NCI-H774 (cell line): ENCODE data around the gene SNAP25.

Experiments used
- DNase-seq: peaks from one replicate; lab custom pipeline; 2025; lab: John Stamatoyannopoulos, UW

Gene SNAP25

DNA sequence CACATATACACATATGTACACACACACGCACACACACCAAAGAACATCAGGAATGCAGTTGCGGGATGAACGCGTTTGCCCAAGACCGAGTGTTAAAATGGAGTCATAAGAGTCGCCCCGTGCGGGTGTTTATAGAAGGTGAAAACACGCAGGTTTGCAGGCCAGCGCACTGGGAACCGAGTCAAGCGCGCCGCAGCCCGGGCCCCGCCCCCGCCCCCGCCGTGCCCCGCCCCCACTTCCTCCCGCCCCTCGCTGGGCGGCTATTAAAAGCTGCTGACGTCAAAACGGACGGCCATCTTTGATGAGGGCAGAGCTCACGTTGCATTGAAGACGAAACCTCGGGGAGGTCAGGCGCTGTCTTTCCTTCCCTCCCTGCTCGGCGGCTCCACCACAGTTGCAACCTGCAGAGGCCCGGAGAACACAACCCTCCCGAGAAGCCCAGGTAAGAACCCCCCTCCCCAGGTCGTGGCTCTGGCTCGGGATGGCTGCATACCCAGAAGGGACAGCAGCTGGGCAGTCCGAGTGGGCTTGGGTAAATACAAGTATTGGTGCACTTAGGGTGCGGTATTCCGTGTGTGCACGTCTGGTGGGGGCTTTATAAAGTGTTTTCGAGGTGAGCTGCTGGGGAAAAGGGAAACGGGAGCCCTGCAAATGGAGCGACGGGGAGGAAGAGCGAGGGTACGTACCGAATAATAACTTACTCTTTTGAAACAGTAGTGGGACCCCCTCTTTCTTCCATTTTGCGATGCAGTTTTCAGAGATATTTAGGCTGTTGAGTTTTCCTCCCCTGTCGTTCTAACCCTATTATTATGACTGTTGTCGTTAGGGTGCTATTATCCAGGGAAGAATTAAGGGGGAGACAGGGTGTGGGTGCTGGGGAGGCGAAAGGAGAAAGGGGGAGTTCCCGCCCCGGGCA, at the start of gene SNAP25:
Gene SNAP25 (plus strand): TSS at position 295 of the 916 bp plus-strand sequence. CDS start 56,662 bp downstream, outside the sequence.
- peak; percentile 93 for DNase-seq

DNA sequence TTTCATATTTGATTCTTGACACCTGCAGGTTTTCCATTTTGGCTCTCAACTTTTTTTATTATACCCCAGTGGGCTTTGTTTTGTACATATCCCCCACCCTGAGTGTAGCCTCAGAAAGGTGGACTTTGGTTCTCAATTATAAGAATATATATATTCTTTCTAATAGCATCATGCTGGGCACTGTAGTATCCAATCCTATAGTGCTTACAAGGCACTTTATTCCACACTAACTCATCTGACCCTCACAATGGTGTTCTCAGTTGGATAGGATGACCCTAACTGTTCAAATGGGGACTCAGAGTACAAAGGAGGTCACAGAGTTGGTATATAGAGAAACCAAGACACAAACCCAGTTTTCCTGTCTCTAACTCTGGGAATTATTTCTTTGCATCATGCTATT, 48.9 kb upstream of the SNAP25 start:
- no peak for DNase-seq

- DNase-seq = no peak
Observed at GRCh38 chr20:10170261-10170660, 48.4 kb upstream of the SNAP25 start.

DNA sequence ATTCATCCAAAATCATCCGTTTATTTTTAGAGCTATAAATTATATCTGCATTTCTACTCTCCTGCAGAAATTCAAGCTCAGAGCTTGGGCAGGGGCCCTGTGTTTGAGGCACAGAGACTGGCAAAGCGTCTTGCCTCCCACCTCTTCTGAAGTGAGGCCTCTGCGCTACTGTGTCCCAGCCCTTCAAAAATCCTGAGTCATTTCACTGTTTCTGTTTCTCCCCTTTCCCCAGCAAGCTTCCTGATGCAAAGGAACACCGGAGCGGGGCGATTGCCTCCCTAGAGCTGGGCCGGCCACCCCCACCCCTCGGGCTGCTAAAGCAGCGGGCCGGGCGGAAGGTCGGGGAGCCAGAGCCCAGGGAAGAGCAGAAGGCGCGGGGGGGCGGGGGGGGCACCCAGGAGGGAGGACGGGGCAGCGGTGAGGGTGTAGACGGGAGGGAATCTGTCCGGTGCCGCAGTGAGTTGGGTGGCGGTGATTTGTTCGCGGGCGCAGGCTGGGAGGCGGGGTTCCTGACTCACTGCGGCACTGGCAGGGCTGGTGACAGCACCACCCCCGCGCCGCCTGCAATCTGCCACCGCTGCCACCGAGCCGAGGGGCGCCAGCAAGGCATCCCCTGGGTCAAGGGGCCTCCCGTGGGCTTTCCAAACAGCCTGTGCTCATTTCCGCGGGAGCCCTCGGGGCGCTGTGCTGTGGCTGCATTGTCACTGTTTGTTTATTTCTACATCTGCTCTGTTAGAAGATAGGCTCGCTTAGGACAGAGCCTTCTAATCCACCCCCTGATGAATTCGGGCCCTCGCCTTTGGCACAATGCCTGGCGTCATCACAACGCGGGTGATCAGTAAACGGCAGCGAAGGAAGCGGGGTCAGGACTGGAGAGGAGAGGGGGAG, 46.5 kb upstream of the SNAP25 start:
- peak; percentile 58 for DNase-seq

DNA sequence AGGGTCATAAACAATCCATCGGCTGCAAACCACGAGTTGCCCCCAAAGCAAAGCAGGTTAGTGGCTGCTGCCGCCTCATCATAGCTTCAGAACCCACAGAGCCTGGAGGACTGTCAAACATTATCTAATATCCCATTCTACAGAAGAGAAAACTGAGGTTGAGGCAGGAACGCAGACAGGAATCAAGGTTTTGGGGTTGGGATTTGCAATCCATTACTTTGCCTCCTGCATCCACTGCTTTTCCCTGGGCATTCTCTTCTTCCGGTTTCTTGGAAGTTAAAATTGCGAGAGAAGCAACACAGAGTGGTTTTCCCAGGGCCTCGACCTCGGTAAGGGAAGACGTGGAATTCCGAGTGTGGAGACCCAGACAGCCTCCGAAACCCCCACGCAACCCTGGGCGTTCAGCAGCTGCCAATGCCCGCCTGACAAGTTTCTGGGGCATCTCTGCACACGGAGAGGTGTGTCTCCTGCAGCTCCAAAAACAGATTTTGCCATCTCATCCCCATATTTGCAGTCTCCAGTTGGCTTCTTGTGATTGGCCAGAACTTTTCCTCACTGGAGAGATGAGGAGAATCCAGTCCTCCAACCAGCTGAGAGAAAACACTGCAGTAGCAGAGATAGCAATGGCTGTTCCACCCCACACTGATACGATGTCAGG, 45.5 kb upstream of the SNAP25 start:
- DNase-seq = no peak

- no peak for DNase-seq
Observed at GRCh38 chr20:10174400-10174799, 44.2 kb upstream of the SNAP25 start.

DNA sequence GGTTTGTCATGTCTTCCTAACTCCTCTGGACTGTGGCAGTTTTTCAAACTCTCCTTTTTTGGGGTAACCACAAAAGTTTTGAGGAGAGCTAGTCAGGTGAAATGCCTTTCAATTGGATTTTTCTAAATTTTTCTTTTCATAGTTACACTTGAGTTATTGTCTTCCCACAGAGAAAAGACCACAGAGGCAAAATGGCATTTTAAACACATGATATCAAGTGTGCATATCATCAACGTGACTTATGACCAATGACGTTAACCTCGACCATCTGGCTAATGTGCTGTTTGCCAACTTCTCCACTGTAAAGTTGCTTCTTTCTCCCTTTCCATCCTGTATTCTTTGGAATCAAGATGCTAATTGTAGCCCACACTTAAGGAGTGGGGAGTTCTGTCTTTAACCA, 41.3 kb upstream of the SNAP25 start:
- DNase-seq = no peak

- no peak for DNase-seq
Observed at GRCh38 chr20:10178091-10178490, 40.5 kb upstream of the SNAP25 start.

GRCh38 chr20:10178727-10179313, 39.8 kb upstream of the SNAP25 start:
- DNase-seq = no peak

- no peak for DNase-seq
Observed at GRCh38 chr20:10179574-10180298, 38.9 kb upstream of the SNAP25 start.

DNA sequence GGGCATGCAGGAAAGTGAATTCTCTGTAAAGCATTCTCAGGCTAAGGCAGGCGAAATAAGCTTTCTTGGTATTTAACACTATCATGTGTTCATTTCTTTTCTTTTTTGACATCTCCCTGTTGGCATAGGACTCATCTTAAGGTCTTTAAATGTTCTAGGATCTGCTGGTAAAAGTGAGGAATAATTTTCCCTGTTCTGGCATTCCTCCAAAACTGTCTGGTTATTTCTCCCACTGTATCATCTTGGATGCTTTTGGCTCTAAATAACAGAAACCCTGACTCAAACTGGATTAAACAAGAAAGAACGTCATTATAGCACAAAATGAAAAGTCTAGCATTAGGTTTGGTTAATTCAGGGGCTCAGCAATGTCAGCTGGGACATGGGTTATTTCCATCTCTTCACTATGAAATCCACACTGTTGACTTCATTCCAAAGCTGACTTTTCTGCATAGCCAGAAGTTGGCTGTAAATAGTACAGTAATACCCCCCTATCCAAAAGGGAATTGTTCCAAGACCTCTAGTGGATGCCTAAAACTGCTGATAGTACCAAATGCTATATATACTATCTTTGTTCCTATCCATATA, 37.9 kb upstream of the SNAP25 start:
- DNase-seq = no peak

DNA sequence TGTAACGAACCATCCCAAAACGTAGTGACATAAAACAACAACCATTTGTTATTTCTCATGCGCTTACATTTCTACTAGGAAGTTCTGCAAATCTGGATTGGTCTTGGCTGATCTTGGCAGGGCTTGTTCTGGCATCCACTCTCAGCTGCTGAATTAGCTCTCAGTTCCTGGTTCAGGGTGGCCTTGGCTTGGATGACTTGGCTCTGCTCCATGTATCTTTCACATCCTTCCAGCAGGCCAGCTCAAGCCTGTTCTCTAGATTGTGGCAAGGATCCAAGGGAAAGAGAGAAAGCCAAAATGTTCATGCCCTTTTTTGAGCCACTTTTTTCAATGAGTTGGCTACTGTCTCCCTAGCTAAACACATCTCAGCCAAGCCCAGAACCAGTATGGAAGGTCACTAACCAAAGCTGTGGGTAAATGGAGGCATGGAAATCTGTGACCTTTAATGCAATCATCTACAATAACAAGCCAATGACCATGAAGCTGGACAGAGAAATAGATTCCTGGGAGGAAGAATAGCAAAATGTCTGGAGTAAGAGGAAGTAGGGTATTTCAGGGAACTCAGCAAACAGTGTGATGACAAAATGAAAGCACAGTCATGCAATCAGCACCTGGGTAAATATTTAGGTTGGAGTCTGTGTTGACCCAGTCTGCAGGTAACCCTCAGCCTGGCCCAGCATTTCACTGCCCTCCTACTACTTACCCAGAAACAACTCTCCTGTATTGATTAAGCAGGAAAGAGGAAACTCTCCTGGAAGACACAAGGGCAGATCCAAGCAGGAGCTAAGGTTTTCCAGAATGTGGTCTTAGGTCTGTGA, 32.7 kb upstream of the SNAP25 start:
- peak; percentile 80 for DNase-seq

GRCh38 chr20:10190456-10190855, 28.2 kb upstream of the SNAP25 start:
- no peak for DNase-seq

DNA sequence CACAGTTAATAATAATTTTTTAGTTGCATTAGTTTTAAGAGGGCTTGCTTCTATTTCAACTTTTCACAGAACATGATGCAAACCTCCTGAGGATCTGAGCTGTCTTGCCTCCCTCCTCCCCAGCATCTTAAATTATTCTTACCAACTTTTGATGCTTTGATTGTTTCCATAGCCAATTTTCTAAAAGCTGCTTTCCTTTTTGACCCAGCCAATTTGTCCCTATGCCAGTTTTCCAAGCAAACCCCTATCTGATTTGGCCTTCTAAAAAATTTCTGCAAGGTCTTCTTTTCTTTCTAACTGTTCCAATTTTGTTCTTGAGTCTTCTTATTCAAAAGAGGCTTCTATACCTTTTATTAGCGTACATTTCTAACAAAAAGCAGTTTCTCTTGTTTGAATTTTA, 26.5 kb upstream of the SNAP25 start:
- DNase-seq = no peak

DNA sequence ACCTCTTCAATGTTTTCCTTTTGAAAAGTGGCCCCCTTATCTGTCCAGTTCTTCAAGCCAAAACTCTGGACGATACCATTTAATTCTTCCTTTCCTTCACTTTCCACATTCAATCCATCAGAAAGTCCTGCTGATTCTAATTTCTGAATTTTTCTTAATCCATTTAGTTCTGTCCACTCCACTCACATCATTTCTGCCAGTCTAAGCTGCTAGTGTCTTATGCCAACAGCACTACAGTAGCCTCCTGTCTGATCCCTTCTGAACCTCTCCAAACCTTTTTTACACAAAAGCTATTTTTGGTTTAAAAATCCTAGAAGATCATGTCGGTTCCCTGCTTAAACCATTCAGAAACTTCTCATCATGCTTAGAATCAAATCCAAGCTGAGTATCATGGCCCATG, 24.5 kb upstream of the SNAP25 start:
- no peak for DNase-seq

GRCh38 chr20:10200330-10200729, 18.3 kb upstream of the SNAP25 start:
- DNase-seq = no peak

DNA sequence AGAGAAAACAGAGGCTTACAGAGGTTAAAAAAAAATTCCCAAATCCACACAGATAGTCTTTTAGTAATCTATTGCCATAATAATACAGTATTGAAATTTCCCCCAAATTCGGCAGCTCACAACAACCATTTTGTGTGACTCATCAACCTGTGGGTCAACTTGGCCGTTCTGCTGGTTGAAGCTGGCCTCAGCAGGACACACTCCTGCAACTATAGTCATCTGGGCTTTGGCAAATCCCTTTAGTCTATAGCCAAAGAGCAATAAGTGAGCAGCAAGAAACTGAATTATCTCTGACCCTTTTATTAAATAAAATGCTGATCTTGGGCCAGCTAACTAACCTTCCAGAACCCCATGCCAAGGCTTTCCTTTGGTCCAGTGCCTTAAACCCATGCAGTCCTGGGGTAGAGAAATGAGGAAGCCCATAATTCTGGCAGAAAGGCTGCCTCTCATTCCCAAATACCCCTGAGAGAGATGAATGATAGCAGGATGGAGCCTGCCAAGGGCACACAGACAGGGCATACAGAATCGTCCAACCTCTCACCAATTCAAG, 17.2 kb upstream of the SNAP25 start:
- no peak for DNase-seq

- no peak for DNase-seq
Observed at GRCh38 chr20:10209091-10209490, 9.5 kb upstream of the SNAP25 start.

DNA sequence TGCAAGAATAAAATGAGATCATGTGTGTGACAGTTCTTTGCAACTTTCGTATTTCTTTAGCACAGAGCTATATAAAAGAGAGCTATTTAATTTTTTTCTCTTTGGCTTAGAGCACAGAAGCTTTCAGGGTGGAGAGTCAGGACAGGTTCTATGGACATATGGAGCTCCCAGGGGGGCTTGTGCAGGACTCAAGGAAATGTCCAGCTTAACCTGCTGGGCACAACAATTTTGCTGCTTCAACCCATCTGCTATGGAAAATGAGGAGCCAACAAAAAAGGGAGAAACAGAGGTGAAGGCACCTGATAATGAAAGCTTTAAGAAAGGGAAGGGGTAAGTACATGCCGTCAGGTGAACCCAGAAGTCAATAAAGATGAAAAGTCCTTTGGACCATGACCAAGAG, 5.1 kb upstream of the SNAP25 start:
- DNase-seq = no peak
